ENCODE results near the gene STUB1. TPM values are rescaled to one million over a fixed set of nuclear protein-coding genes. Genes with fewer than 3 reads are reported as not detected.

The STUB1 gene
- 99.7 TPM for total RNA-seq (ENCODE audit: insufficient read depth, low replicate concordance)

GRCh38 chr16:679814-680624 is at the start of gene STUB1:
Gene STUB1 (plus strand): TSS chr16:680410. CDS start chr16:680526, 116 bp downstream.
- peak; percentile 86 for DNase-seq (ENCODE audit: low spot score)

- no peak for DNase-seq (ENCODE audit: low spot score)
These were observed 49.3 kb upstream of the STUB1 start, which contains the start of gene WFIKKN1 for GRCh38 chr16:630815-631405. Gene WFIKKN1 (plus strand): TSS chr16:630985. CDS start chr16:631254, 269 bp downstream.

- DNase-seq (ENCODE audit: low spot score) = no peak
These were observed 48.3 kb upstream of the STUB1 start for GRCh38 chr16:631808-632358.

GRCh38 chr16:632486-633335 is 47.5 kb upstream of the STUB1 start:
- no peak for DNase-seq (ENCODE audit: low spot score)

- no peak for DNase-seq (ENCODE audit: low spot score)
These were observed 46.7 kb upstream of the STUB1 start for GRCh38 chr16:633336-634050.

- no peak for DNase-seq (ENCODE audit: low spot score)
These were observed 46.0 kb upstream of the STUB1 start for GRCh38 chr16:634051-634670.

- no peak for DNase-seq (ENCODE audit: low spot score)
These were observed 45.2 kb upstream of the STUB1 start for GRCh38 chr16:634996-635395.

GRCh38 chr16:635573-636205 is 44.5 kb upstream of the STUB1 start:
- no peak for DNase-seq (ENCODE audit: low spot score)

- DNase-seq (ENCODE audit: low spot score) = peak; percentile 97
These were observed 43.8 kb upstream of the STUB1 start, which contains the start of gene METTL26 for GRCh38 chr16:636206-637080. Gene METTL26 (minus strand): TSS chr16:636305. CDS start chr16:636290, 15 bp downstream.

- DNase-seq (ENCODE audit: low spot score) = peak; percentile 48
These were observed 42.9 kb upstream of the STUB1 start for GRCh38 chr16:637081-638018.

- no peak for DNase-seq (ENCODE audit: low spot score)
These were observed 42.1 kb upstream of the STUB1 start for GRCh38 chr16:638034-638543.

GRCh38 chr16:638836-639235 is 41.4 kb upstream of the STUB1 start:
- no peak for DNase-seq (ENCODE audit: low spot score)

- no peak for DNase-seq (ENCODE audit: low spot score)
These were observed 39.6 kb upstream of the STUB1 start for GRCh38 chr16:640614-641013.

GRCh38 chr16:641326-642188 is 38.7 kb upstream of the STUB1 start, which contains the start of gene MCRIP2:
Gene MCRIP2 (plus strand): TSS chr16:641828. CDS start chr16:641992, 164 bp downstream.
- peak; percentile 84 for DNase-seq (ENCODE audit: low spot score)

GRCh38 chr16:642189-643049 is 37.8 kb upstream of the STUB1 start:
- DNase-seq (ENCODE audit: low spot score) = peak; percentile 31

- DNase-seq (ENCODE audit: low spot score) = no peak
These were observed 37.2 kb upstream of the STUB1 start for GRCh38 chr16:643050-643368.
